K562 (cell line): ENCODE results near the gene TOMM70. TPM values are rescaled to one million over a fixed set of nuclear protein-coding genes. Genes with fewer than 3 reads are reported as not detected.

Experiments used
- BACH1 ChIP-seq: fragments of 200-800 bp; sonication (Bioruptor generic); IDR thresholded peaks from 2 replicates; pipeline ENCODE4 v1.6.1; 2016; ENCODE audit warnings: missing genetic modification characterization, missing compliant biosample characterization
- CEBPG ChIP-seq, 3 experiments: fragments of 200-800 bp in 1 of 3; sonication (Bioruptor generic) in 1 of 3; sonication (generic) in 1 of 3; formaldehyde crosslinking in 1 of 3; IDR thresholded peaks in 2 of 3; conservative IDR thresholded peaks in 1 of 3; 2 replicates each; pipeline versions ENCODE4 v1.6.1 to v1.8.0; 2016 to 2022; ENCODE audit warnings: missing compliant biosample characterization in 2 of 3, missing genetic modification characterization in 2 of 3, mild to moderate bottlenecking in 1 of 3, missing genetic modification reagents in 1 of 3
- HCFC1 ChIP-seq: IDR thresholded peaks from 2 replicates; pipeline ENCODE4 v1.6.1; 2012; ENCODE audit warnings: low read depth, low read length, improper control_type of control experiment
- KAT7 ChIP-seq: sonication (generic); formaldehyde crosslinking; IDR thresholded peaks from 2 replicates; pipeline ENCODE4 v1.8.0; 2022; ENCODE audit warnings: missing genetic modification reagents, mild to moderate bottlenecking, borderline replicate concordance
- KDM1A ChIP-seq, 2 experiments: fragments of 450-650 bp; IDR thresholded peaks; 2 replicates each; pipeline ENCODE4 v1.6.1; 2016; ENCODE audit warnings: mild to moderate bottlenecking in 2 of 2
- KDM2B ChIP-seq: fragments of 250-450 bp; sonication (Bioruptor Pico); IDR thresholded peaks from 2 replicates; pipeline ENCODE4 v1.8.0; 2021; ENCODE audit warnings: mild to moderate bottlenecking, moderate library complexity
- MCM5 ChIP-seq: fragments of 450-650 bp; IDR thresholded peaks from 2 replicates; pipeline ENCODE4 v1.6.1; 2016; ENCODE audit warnings: low read depth
- PTRF ChIP-seq: fragments of 450-650 bp; IDR thresholded peaks from 2 replicates; pipeline ENCODE4 v1.6.1; 2016; ENCODE audit warnings: mild to moderate bottlenecking, missing genetic modification characterization, missing compliant biosample characterization
- RNF2 ChIP-seq: sonication (generic); IDR thresholded peaks from 2 replicates; pipeline ENCODE4 v1.6.1; 2016
- SAP30 ChIP-seq: fragments of 200-600 bp; sonication (generic); IDR thresholded peaks from 2 replicates; pipeline ENCODE4 v1.6.1; 2012; ENCODE audit warnings: borderline replicate concordance, low read depth, mild to moderate bottlenecking, moderate library complexity, low read length, control low read depth, inconsistent platforms; ENCODE audit not compliant: insufficient read depth, poor library complexity, severe bottlenecking
- SRF ChIP-seq, 2 experiments: fragments of 250-450, 450-650 bp in 1 of 2; sonication (Bioruptor Pico) in 1 of 2; sonication (generic) in 1 of 2; formaldehyde crosslinking; IDR thresholded peaks; 2 replicates each; pipeline versions ENCODE4 v1.5.0 to v1.5.1; 2020 to 2022; ENCODE audit warnings: mild to moderate bottlenecking in 1 of 2, missing genetic modification reagents in 1 of 2
- YBX1 ChIP-seq: fragments of 450-650 bp; IDR thresholded peaks from 2 replicates; pipeline ENCODE4 v1.7.1; 2016; ENCODE audit warnings: mild to moderate bottlenecking
- ZNF140 ChIP-seq: fragments of 250-450 bp; sonication (Bioruptor Pico); IDR thresholded peaks from 2 replicates; pipeline ENCODE4 v1.8.0; 2021; ENCODE audit warnings: moderate library complexity, mild to moderate bottlenecking, inconsistent platforms
- ZNF224 ChIP-seq: sonication (generic); formaldehyde crosslinking; IDR thresholded peaks from 2 replicates; pipeline ENCODE4 v1.8.0; 2022; ENCODE audit warnings: mild to moderate bottlenecking, missing genetic modification reagents
- ZNF384 ChIP-seq: IDR thresholded peaks from 2 replicates; pipeline ENCODE4 v1.6.1; 2012; ENCODE audit warnings: low read depth, low read length, improper control_type of control experiment
- ZNF551 ChIP-seq: fragments of 250-450 bp; sonication (Bioruptor Pico); IDR thresholded peaks from 2 replicates; pipeline ENCODE4 v1.5.0; 2021; ENCODE audit warnings: mild to moderate bottlenecking, moderate library complexity
- polyA plus RNA-seq, 8 experiments: library from polyadenylated mRNA; depleted of rRNA in 4 of 8; stranded (reverse) in 5 of 8; unstranded in 3 of 8; fragments of >200 nt; fragmentation: Nextera tagmentation in 2 of 8; fragmentation: Illumina TruSeq in 1 of 8; extraction: Ambion mirVana in 2 of 8; extraction: Trizol in 1 of 8; gene quantifications; 2 replicates each; pipeline versions ENCODE4 v1.2.1 to v1.2.3, GENCODE V29; 2011 to 2014; ENCODE audit warnings: inconsistent platforms in 1 of 8, missing spikeins in 1 of 8
- total RNA-seq, 7 experiments: library from RNA; depleted of rRNA in 6 of 7; stranded (reverse); fragments of >200 nt in 6 of 7; fragmentation: Illumina TruSeq in 2 of 7; extraction: Trizol in 2 of 7; gene quantifications; 2 replicates each; pipeline versions ENCODE4 v1.2.1 to v1.2.3, GENCODE V29; 2011 to 2021; ENCODE audit warnings: low replicate concordance in 1 of 7
- TF ChIP-seq, protein P1 (sequence below), 2 experiments: fragments of 150-350 bp in 1 of 2; IDR thresholded peaks; 2 replicates each; pipeline ENCODE4 v1.6.1; 2012 to 2016; ENCODE audit warnings: low read depth in 2 of 2, low read length in 2 of 2, mild to moderate bottlenecking in 1 of 2, moderate library complexity in 1 of 2
- TF ChIP-seq, protein P2 (sequence below): IDR thresholded peaks from 3 replicates; pipeline ENCODE4 v1.6.1; 2011; ENCODE audit warnings: borderline replicate concordance, mild to moderate bottlenecking, moderate library complexity; ENCODE audit not compliant: insufficient read length; ENCODE audit errors: extremely low read depth
- TF ChIP-seq, protein P3 (sequence below), 2 experiments: fragments of 450-650 bp in 1 of 2; sonication (generic) in 1 of 2; formaldehyde crosslinking; conservative IDR thresholded peaks; 2 replicates each; pipeline versions ENCODE4 v1.4.0 to v1.8.1; 2020 to 2022; ENCODE audit warnings: mild to moderate bottlenecking in 1 of 2, missing genetic modification reagents in 1 of 2
- TF ChIP-seq, protein P4 (sequence below): fragments of 450-650 bp; formaldehyde crosslinking; IDR thresholded peaks from 2 replicates; pipeline ENCODE4 v1.4.0; 2020; ENCODE audit warnings: mild to moderate bottlenecking, moderate library complexity

Gene TOMM70
- total and polyA plus RNA-seq, 9 of the 15 experiments (the other 6 are each of a cell fraction or from before 2014, with no cell fraction given) = 17.5 to 75.6 (median 54.9) TPM

DNA sequence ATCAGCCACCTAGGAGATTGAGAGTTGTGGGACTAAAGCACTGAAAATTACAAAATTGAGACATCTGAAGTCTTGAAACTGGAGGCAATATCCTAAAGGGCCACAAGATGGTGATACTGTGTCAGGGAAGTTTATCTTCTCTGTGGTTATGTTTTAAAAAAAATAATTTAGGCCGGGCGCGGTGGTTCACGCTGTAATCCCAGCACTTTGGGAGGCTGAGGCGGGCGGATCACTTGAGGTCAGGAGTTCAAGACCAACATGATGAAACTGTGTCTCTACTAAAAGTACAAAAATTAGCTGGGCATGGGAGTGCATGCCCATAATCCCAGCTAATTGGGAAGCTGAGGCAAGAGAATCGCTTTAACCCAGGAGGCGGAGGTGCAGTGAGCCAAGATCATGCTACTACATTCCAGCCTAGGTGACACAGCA is 84.2 kb downstream of the TOMM70 start (continued):
- TF ChIP-seq ZNF384 = peak; percentile 81
- TF ChIP-seq ZNF224 = no peak
- no peak for TF ChIP-seq CEBPG (CRISPR knock-in tag; IDR thresholded peaks at IDR 0.05)
- no peak for TF ChIP-seq CEBPG (tag; conservative IDR thresholded peaks at IDR 0.05 in 1 of 2, IDR thresholded peaks at IDR 0.05 in 1 of 2)
- TF ChIP-seq, protein P1, sequence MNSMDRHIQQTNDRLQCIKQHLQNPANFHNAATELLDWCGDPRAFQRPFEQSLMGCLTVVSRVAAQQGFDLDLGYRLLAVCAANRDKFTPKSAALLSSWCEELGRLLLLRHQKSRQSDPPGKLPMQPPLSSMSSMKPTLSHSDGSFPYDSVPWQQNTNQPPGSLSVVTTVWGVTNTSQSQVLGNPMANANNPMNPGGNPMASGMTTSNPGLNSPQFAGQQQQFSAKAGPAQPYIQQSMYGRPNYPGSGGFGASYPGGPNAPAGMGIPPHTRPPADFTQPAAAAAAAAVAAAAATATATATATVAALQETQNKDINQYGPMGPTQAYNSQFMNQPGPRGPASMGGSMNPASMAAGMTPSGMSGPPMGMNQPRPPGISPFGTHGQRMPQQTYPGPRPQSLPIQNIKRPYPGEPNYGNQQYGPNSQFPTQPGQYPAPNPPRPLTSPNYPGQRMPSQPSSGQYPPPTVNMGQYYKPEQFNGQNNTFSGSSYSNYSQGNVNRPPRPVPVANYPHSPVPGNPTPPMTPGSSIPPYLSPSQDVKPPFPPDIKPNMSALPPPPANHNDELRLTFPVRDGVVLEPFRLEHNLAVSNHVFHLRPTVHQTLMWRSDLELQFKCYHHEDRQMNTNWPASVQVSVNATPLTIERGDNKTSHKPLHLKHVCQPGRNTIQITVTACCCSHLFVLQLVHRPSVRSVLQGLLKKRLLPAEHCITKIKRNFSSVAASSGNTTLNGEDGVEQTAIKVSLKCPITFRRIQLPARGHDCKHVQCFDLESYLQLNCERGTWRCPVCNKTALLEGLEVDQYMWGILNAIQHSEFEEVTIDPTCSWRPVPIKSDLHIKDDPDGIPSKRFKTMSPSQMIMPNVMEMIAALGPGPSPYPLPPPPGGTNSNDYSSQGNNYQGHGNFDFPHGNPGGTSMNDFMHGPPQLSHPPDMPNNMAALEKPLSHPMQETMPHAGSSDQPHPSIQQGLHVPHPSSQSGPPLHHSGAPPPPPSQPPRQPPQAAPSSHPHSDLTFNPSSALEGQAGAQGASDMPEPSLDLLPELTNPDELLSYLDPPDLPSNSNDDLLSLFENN (IDR thresholded peaks at IDR 0.05; ENCODE audit: low read depth in 2 of 2, low read length in 2 of 2) = no peak
- TF ChIP-seq PTRF (tag) = no peak
- TF ChIP-seq SAP30 = no peak
- no peak for TF ChIP-seq KAT7 (CRISPR knock-in tag)
- no peak for TF ChIP-seq ZNF551
- no peak for TF ChIP-seq KDM1A (IDR thresholded peaks at IDR 0.05)
- TF ChIP-seq SRF (CRISPR knock-in tag; IDR thresholded peaks at IDR 0.05) = no peak
- no peak for TF ChIP-seq MCM5
- no peak for TF ChIP-seq RNF2
- no peak for TF ChIP-seq KDM2B (CRISPR knock-in tag)
- no peak for TF ChIP-seq HCFC1
- TF ChIP-seq, protein P2, sequence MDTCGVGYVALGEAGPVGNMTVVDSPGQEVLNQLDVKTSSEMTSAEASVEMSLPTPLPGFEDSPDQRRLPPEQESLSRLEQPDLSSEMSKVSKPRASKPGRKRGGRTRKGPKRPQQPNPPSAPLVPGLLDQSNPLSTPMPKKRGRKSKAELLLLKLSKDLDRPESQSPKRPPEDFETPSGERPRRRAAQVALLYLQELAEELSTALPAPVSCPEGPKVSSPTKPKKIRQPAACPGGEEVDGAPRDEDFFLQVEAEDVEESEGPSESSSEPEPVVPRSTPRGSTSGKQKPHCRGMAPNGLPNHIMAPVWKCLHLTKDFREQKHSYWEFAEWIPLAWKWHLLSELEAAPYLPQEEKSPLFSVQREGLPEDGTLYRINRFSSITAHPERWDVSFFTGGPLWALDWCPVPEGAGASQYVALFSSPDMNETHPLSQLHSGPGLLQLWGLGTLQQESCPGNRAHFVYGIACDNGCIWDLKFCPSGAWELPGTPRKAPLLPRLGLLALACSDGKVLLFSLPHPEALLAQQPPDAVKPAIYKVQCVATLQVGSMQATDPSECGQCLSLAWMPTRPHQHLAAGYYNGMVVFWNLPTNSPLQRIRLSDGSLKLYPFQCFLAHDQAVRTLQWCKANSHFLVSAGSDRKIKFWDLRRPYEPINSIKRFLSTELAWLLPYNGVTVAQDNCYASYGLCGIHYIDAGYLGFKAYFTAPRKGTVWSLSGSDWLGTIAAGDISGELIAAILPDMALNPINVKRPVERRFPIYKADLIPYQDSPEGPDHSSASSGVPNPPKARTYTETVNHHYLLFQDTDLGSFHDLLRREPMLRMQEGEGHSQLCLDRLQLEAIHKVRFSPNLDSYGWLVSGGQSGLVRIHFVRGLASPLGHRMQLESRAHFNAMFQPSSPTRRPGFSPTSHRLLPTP = no peak
- TF ChIP-seq BACH1 (tag) = no peak
- TF ChIP-seq ZNF140 (CRISPR knock-in tag) = no peak
- TF ChIP-seq, protein P3, sequence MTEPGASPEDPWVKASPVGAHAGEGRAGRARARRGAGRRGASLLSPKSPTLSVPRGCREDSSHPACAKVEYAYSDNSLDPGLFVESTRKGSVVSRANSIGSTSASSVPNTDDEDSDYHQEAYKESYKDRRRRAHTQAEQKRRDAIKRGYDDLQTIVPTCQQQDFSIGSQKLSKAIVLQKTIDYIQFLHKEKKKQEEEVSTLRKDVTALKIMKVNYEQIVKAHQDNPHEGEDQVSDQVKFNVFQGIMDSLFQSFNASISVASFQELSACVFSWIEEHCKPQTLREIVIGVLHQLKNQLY (CRISPR knock-in tag; conservative IDR thresholded peaks at IDR 0.05) = no peak
- TF ChIP-seq, protein P4, sequence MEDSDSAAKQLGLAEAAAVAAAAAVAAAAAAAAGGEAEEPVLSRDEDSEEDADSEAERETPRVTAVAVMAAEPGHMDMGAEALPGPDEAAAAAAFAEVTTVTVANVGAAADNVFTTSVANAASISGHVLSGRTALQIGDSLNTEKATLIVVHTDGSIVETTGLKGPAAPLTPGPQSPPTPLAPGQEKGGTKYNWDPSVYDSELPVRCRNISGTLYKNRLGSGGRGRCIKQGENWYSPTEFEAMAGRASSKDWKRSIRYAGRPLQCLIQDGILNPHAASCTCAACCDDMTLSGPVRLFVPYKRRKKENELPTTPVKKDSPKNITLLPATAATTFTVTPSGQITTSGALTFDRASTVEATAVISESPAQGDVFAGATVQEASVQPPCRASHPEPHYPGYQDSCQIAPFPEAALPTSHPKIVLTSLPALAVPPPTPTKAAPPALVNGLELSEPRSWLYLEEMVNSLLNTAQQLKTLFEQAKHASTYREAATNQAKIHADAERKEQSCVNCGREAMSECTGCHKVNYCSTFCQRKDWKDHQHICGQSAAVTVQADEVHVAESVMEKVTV = peak; percentile 35; the same call in 1 of the 2 replicates
- no peak for TF ChIP-seq YBX1
